ENCODE measurements around the gene UBL7.

Gene UBL7

GRCh38 chr15:74422652-74423430 is 38.1 kb downstream of the UBL7 start:
- peak; percentile 29 for DNase-seq (ENCODE audit: extremely low read depth, low read depth)
- no peak for TF ChIP-seq CTCF (IDR thresholded peaks at IDR 0.05; ENCODE audit: low read depth, low read length, missing control alignments)
- H3K4me3 ChIP-seq (replicated peaks; ENCODE audit: low read depth, low read length) = no peak overlapping the region

GRCh38 chr15:74422265-74422651 is 38.7 kb downstream of the UBL7 start:
- DNase-seq (ENCODE audit: extremely low read depth, low read depth) = no peak
- no peak overlapping the region for H3K4me3 ChIP-seq (replicated peaks; ENCODE audit: low read depth, low read length)
- no peak for TF ChIP-seq CTCF (IDR thresholded peaks at IDR 0.05; ENCODE audit: low read depth, low read length, missing control alignments)

GRCh38 chr15:74421302-74422245 is 39.4 kb downstream of the UBL7 start:
- H3K4me3 ChIP-seq (replicated peaks; ENCODE audit: low read depth, low read length) = no peak overlapping the region
- no peak for TF ChIP-seq CTCF (IDR thresholded peaks at IDR 0.05; ENCODE audit: low read depth, low read length, missing control alignments)
- no peak for DNase-seq (ENCODE audit: extremely low read depth, low read depth)

- H3K4me3 ChIP-seq (replicated peaks; ENCODE audit: low read depth, low read length) = no peak overlapping the region
- TF ChIP-seq CTCF (IDR thresholded peaks at IDR 0.05; ENCODE audit: low read depth, low read length, missing control alignments) = no peak
- DNase-seq (ENCODE audit: extremely low read depth, low read depth) = no peak
These were observed 40.6 kb downstream of the UBL7 start for GRCh38 chr15:74420193-74420905.

GRCh38 chr15:74419432-74419831 is 41.5 kb downstream of the UBL7 start:
- H3K4me3 ChIP-seq (replicated peaks; ENCODE audit: low read depth, low read length) = no peak overlapping the region
- no peak for TF ChIP-seq CTCF (IDR thresholded peaks at IDR 0.05; ENCODE audit: low read depth, low read length, missing control alignments)
- DNase-seq (ENCODE audit: extremely low read depth, low read depth) = no peak

- H3K4me3 ChIP-seq (replicated peaks; ENCODE audit: low read depth, low read length) = no peak overlapping the region
- no peak for TF ChIP-seq CTCF (IDR thresholded peaks at IDR 0.05; ENCODE audit: low read depth, low read length, missing control alignments)
- no peak for DNase-seq (ENCODE audit: extremely low read depth, low read depth)
These were observed 42.2 kb downstream of the UBL7 start for GRCh38 chr15:74418575-74419338.

Data from HFF-Myc (cell line).